HG03520 (cell line): ENCODE data around the gene SP110.
A peak's percentile ranks its signal among the peaks of the same experiment; 100 is the strongest.
"Not testable (repeated sequence)": the region's sequence is repeated elsewhere in the genome, so short reads cannot be mapped to it uniquely, and the experiment has no call there.

Experiments used
- ATAC-seq: cut with Tn5 transposase; IDR thresholded peaks from one replicate; pipeline ENCODE4 v1.9.1; 2021; ENCODE audit warnings: mild to moderate bottlenecking, moderate library complexity; ENCODE audit not compliant: unreplicated experiment

SP110 gene

DNA sequence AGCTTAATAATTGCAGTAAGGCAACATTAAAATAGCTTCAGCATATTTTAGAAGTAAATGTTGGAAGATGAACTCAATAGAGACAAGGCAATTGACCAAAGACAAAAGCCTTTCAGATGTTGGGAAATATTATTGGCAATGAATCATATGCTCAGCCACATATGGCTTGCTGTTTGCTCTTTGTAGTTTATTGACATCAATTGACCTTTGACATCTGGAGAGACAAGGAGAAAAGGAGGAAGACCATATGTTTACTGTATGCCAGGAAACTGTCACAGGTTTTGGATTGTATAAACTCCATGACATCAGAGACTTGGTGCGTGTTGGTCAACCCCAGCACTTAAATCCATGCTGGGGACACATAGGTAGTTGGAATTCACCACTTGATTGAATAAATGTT lies 90.4 kb downstream of the SP110 start:
- no peak for ATAC-seq

DNA sequence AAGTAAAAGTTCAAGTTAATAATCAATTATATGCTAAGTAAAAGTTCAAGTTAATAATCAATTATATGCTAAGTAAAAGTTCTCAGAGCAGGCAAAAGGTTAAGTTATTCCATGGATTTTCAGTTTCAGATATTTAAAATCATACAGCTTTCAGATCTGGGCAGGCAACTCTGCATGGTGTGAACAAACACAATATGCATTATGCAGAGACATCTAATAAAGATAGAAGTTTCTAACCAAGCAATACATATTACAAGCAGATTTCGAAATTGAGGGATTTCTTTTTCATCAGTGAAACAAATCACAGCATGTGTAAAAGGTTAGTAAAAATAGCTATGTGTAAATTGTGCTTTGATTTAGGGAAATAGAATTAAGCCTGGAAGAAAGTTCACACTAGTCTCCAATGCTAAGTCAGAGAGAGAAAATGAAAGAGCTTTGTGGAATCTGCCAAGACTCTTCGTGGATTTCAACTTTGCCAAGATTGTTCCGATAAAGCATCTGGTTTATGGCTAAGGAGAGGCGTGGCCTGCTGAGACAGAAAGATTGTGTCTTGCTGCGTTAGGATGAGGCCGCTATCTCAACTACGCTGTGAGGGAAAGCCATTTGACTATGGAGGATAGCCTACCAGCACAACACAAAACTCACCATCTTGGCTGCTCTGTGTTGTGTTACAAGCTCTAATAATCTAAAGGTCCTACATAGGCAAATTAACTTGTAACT lies 91.0 kb downstream of the SP110 start:
- no peak for ATAC-seq

DNA sequence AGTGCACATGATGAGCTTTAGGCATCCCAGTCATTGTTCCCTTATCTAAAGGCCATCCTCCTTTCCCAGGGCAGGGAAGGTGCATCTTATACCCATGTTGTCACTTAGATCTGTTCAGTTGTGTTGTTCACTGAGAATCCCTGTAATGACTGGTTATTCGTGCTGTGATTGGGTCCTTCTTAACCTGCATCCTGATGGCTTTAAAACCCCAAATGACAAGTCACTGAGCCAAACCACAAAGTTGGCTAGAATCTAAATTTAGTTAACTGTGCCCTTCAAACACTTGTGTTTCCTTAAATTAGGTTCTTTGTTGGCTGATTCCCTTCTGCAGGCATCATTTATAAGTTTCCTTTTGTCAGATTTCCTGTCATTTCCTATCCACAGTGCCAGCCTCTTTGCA lies 92.6 kb downstream of the SP110 start:
- no peak for ATAC-seq

DNA sequence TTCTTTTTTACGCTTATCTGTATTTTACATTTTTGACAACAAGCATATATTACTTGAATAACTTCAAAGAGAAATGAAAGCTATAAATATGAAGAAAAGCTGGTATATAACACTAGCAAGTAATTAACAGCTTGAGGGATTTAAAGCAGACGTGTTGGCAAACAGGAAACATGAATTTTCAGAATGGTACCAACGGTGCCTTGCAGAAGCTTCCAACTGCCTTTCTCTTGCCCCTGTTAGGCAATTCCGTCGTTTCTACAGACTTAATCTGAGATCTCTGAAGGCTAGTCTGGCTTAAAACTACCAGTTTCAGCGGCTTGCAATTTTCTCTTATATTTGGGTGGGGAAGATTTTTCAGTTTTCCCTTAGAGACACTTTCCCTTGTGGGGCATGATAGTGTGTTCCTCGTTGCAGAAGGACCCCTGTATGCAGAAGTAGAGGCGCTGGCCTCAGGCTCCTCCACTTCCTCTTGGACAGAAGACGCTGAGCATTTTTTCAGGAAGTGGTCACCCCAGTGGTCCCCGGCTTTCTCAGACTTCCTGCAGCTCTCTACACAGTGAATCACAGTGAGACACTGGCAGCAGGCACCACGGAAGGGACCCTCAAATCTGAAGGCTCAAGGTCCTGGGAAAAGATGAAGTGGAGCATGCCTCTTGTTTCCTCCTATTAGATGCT lies 94.9 kb downstream of the SP110 start:
- peak; percentile 53 for ATAC-seq

DNA sequence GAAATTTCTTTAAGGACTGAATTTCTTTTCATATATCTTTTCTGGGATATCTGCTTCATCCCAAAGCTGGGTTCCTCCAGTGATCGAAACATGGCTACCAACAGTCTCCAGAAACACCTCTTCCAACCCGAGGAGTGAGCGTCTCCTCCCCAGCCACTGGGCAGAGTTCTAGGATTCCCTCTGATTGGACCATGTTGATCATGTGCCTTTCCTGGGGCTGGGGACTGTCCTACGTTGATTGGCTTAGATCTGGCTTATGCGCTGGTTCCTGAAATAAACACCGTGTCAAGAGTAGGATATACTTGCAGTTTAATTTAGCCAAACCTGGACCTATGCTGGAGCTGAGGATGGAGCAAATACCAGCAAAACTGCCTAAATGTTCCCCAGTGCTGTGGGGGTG lies 95.5 kb downstream of the SP110 start:
- ATAC-seq, result no peak

DNA sequence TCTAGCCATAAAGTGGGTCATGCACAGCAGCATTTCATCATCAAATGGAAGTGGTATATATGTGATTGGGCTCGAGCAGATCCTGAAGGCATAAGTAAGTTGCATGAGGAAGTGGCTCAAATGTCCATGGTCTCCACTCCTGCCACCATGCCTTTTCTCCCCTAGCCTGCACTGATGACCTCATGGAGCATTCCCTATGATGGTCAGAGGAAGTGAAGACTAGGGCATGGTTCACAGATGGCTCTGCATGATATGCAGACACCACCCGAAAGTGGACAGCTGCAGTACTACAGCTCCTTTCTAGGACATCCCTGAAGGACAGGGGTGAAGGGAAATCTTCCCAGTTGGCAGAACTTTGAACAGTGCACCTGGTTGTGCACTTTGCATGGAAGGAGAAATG lies 99.4 kb downstream of the SP110 start:
- ATAC-seq, result not testable (repeated sequence)

DNA sequence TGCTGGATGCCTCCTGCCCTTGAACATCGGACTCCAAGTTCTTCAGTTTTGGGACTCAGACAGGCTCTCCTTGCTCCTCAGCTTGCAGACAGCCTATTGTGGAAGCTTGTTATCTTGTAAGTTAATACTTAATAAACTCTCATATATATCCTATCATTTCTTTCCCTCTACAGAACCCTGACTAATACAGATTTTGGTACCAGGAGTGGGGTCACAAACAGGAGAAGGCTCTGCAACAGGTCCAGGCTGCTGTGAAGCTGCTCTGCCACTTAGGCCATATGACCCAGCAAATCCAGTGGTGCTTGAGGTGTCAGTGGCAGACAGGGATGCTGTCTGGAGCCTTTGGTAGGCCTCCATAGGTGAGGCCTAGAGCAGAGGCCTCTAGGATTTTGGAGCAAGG lies 100.0 kb downstream of the SP110 start:
- not testable (repeated sequence) for ATAC-seq
